Liver (tissue), 9 donors: ENCODE data around the gene DKC1. TPM values are rescaled to one million over a fixed set of nuclear protein-coding genes. Genes with fewer than 3 reads are reported as not detected.

Experiments
- DNase-seq: peaks from one replicate; pipeline ENCODE4 v3.0.0-alpha.2; 2017; ENCODE audit warnings: low spot score
- H3K27ac ChIP-seq, 2 donors: one replicate each; pipeline ENCODE4 v1.7.0; 2013; ENCODE audit warnings: inconsistent platforms in 2 of 2, low read length in 2 of 2, control low read depth in 1 of 2, low read depth in 1 of 2, mild to moderate bottlenecking in 1 of 2
- H3K27me3 ChIP-seq, 4 donors: one replicate each; pipeline versions ENCODE4 v1.6.1 to v1.7.0; 2013; ENCODE audit warnings: low read length in 3 of 4, inconsistent platforms in 1 of 4, mild to moderate bottlenecking in 1 of 4, moderate library complexity in 1 of 4; ENCODE audit not compliant: control insufficient read depth in 4 of 4, insufficient read depth in 4 of 4
- H3K36me3 ChIP-seq, 4 donors: one replicate each; pipeline versions ENCODE4 v1.6.1 to v1.7.0; 2013; ENCODE audit warnings: low read length in 3 of 4, mild to moderate bottlenecking in 3 of 4, low read depth in 1 of 4, moderate library complexity in 1 of 4; ENCODE audit not compliant: control insufficient read depth in 4 of 4, insufficient read depth in 3 of 4
- H3K4me1 ChIP-seq, 4 donors: one replicate each; pipeline versions ENCODE4 v1.6.1 to v1.7.0; 2013; ENCODE audit warnings: low read length in 3 of 4, mild to moderate bottlenecking in 3 of 4, moderate library complexity in 1 of 4; ENCODE audit not compliant: control insufficient read depth in 4 of 4, insufficient read depth in 4 of 4
- H3K4me3 ChIP-seq, 3 donors: one replicate each; pipeline versions ENCODE4 v1.6.1 to v1.7.0; 2013; ENCODE audit warnings: low read length in 3 of 3, control low read depth in 1 of 3, low read depth in 1 of 3, mild to moderate bottlenecking in 1 of 3
- H3K9ac ChIP-seq, 2 donors: one replicate each; pipeline ENCODE4 v1.7.0; 2013; ENCODE audit warnings: low read length in 2 of 2, mild to moderate bottlenecking in 2 of 2, moderate library complexity in 2 of 2, control low read depth in 1 of 2, low read depth in 1 of 2
- H3K9me3 ChIP-seq, 4 donors: one replicate each; pipeline versions ENCODE4 v1.6.1 to v1.7.0; 2013; ENCODE audit warnings: low read length in 3 of 4; ENCODE audit not compliant: control insufficient read depth in 4 of 4
- EGR1 ChIP-seq, 2 donors: IDR thresholded peaks; 2 replicates each; pipeline ENCODE4 v1.6.1; 2016 to 2018; ENCODE audit warnings: antibody characterized with exemption in 2 of 2, low read depth in 2 of 2
- FOXA1 ChIP-seq: IDR thresholded peaks from 2 replicates; pipeline ENCODE4 v1.6.1; 2016; ENCODE audit warnings: antibody characterized with exemption
- FOXA2 ChIP-seq: IDR thresholded peaks from 2 replicates; pipeline ENCODE4 v1.6.1; 2016; ENCODE audit warnings: antibody characterized with exemption
- GABPA ChIP-seq, 2 donors: IDR thresholded peaks in 1 of 2; conservative IDR thresholded peaks in 1 of 2; 2 replicates each; pipeline ENCODE4 v1.6.1; 2016; ENCODE audit warnings: antibody characterized with exemption in 2 of 2, mild to moderate bottlenecking in 1 of 2, moderate library complexity in 1 of 2
- HNF4A ChIP-seq, 2 donors: conservative IDR thresholded peaks; 2 replicates each; pipeline ENCODE4 v1.6.1; 2016; ENCODE audit warnings: antibody characterized with exemption in 2 of 2, mild to moderate bottlenecking in 2 of 2
- HNF4G ChIP-seq: IDR thresholded peaks from 2 replicates; pipeline ENCODE4 v1.6.1; 2016; ENCODE audit warnings: antibody characterized with exemption
- JUND ChIP-seq, 2 donors: IDR thresholded peaks; 2 replicates each; pipeline ENCODE4 v1.6.1; 2016; ENCODE audit warnings: antibody characterized with exemption in 2 of 2
- NR2F2 ChIP-seq: IDR thresholded peaks from 2 replicates; pipeline ENCODE4 v1.6.1; 2016; ENCODE audit warnings: antibody characterized with exemption
- RAD21 ChIP-seq, 2 donors: IDR thresholded peaks; 2 replicates each; pipeline ENCODE4 v1.6.1; 2016; ENCODE audit warnings: antibody characterized with exemption in 2 of 2, mild to moderate bottlenecking in 2 of 2
- RXRA ChIP-seq, 2 donors: IDR thresholded peaks; 2 replicates each; pipeline ENCODE4 v1.6.1; 2017 to 2018; ENCODE audit warnings: antibody characterized with exemption in 2 of 2, mild to moderate bottlenecking in 1 of 2
- SP1 ChIP-seq: IDR thresholded peaks from 2 replicates; pipeline ENCODE4 v1.6.1; 2018; ENCODE audit warnings: antibody characterized with exemption, mild to moderate bottlenecking
- TAF1 ChIP-seq: conservative IDR thresholded peaks from 2 replicates; pipeline ENCODE4 v1.6.1; 2016; ENCODE audit warnings: antibody characterized with exemption, mild to moderate bottlenecking
- YY1 ChIP-seq: IDR thresholded peaks from 2 replicates; pipeline ENCODE4 v1.6.1; 2016; ENCODE audit warnings: antibody characterized with exemption, mild to moderate bottlenecking
- WGBS: extraction: QIAGEN DNeasy Blood & Tissue Kit; methylation state at CpG from one replicate; pipeline ENCODE4 v1.1.7; 2013; 5-methylcytosine and 5-hydroxymethylcytosine counted together
- polyA plus RNA-seq, 2 donors: library from polyadenylated mRNA; stranded (reverse) in 1 of 2; unstranded in 1 of 2; fragments of 200-250 nt in 1 of 2; fragments of >200 nt in 1 of 2; fragmentation: Nextera tagmentation in 1 of 2; extraction: Ambion mirVana in 1 of 2; gene quantifications; one replicate each; pipeline versions ENCODE4 v1.2.1 to v1.2.3, GENCODE V29; 2013 to 2015
- total RNA-seq, 2 donors: library from RNA; depleted of rRNA; stranded (reverse); fragments of >200 nt; gene quantifications; one replicate each; pipeline ENCODE4 v1.2.3, GENCODE V29; 2014
- TF ChIP-seq, protein P1 (sequence below): fragments of 150-350 bp; IDR thresholded peaks from 2 replicates; pipeline ENCODE4 v1.5.1; 2017; ENCODE audit warnings: improper control_type of control experiment, low read depth, low read length; ENCODE audit not compliant: missing input control
- TF ChIP-seq, protein P2 (sequence below): IDR thresholded peaks from 2 replicates; pipeline ENCODE4 v1.6.1; 2016; ENCODE audit warnings: antibody characterized with exemption
- TF ChIP-seq, protein P3 (sequence below): IDR thresholded peaks from 2 replicates; pipeline ENCODE4 v1.6.1; 2016; ENCODE audit warnings: antibody characterized with exemption
- TF ChIP-seq, protein P4 (sequence below): IDR thresholded peaks from 2 replicates; pipeline ENCODE4 v1.6.1; 2016; ENCODE audit warnings: antibody characterized with exemption, mild to moderate bottlenecking
- TF ChIP-seq, protein P5 (sequence below): IDR thresholded peaks from 2 replicates; pipeline ENCODE4 v1.6.1; 2016; ENCODE audit warnings: antibody characterized with exemption
- donor health status: healthy.
- donor health status: healthy.
- donor health status: healthy.
- donor health status: healthy.
- donor health status: healthy.

DKC1 gene
- total and polyA plus RNA-seq, 4 donors = 14.0 to 21.9 (median 16.5) TPM

DNA sequence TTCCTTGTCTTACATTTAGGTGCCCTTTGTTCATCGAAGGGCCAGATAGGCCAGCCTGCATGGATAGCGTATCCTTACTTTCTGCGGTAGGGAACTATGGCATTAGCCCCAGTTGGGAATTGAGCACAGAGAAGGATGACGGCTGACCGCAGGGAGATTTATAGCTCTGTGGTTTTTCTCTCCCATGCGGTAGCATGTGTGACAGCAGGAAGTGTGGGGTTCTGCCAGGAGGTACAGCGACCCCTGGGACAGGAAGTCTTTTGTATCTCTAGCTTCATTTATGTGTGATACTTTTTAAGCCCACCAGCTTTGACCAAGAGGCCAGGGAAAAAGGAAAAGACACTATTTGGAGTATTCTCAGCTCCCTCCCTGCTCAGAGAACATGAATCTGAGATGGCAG, 44.8 kb upstream of the DKC1 start:
- TF ChIP-seq, protein P1, sequence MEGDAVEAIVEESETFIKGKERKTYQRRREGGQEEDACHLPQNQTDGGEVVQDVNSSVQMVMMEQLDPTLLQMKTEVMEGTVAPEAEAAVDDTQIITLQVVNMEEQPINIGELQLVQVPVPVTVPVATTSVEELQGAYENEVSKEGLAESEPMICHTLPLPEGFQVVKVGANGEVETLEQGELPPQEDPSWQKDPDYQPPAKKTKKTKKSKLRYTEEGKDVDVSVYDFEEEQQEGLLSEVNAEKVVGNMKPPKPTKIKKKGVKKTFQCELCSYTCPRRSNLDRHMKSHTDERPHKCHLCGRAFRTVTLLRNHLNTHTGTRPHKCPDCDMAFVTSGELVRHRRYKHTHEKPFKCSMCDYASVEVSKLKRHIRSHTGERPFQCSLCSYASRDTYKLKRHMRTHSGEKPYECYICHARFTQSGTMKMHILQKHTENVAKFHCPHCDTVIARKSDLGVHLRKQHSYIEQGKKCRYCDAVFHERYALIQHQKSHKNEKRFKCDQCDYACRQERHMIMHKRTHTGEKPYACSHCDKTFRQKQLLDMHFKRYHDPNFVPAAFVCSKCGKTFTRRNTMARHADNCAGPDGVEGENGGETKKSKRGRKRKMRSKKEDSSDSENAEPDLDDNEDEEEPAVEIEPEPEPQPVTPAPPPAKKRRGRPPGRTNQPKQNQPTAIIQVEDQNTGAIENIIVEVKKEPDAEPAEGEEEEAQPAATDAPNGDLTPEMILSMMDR = no peak
- TF ChIP-seq RXRA (IDR thresholded peaks at IDR 0.05) (no peak), YY1 (no peak), HNF4A (conservative IDR thresholded peaks at IDR 0.05) (no peak), RAD21 (IDR thresholded peaks at IDR 0.05) (no peak), NR2F2 (no peak), FOXA2 (no peak), JUND (IDR thresholded peaks at IDR 0.05) (no peak), GABPA (IDR thresholded peaks at IDR 0.05 in 1 of 2, conservative IDR thresholded peaks at IDR 0.05 in 1 of 2) (no peak), HNF4G (no peak), SP1 (no peak), FOXA1 (no peak), EGR1 (IDR thresholded peaks at IDR 0.05; ENCODE audit: low read depth in 2 of 2) (no peak), TAF1 (no peak)
- TF ChIP-seq, protein P2, sequence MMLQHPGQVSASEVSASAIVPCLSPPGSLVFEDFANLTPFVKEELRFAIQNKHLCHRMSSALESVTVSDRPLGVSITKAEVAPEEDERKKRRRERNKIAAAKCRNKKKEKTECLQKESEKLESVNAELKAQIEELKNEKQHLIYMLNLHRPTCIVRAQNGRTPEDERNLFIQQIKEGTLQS = no peak
- TF ChIP-seq, protein P3, sequence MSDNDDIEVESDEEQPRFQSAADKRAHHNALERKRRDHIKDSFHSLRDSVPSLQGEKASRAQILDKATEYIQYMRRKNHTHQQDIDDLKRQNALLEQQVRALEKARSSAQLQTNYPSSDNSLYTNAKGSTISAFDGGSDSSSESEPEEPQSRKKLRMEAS = no peak
- TF ChIP-seq, protein P4, sequence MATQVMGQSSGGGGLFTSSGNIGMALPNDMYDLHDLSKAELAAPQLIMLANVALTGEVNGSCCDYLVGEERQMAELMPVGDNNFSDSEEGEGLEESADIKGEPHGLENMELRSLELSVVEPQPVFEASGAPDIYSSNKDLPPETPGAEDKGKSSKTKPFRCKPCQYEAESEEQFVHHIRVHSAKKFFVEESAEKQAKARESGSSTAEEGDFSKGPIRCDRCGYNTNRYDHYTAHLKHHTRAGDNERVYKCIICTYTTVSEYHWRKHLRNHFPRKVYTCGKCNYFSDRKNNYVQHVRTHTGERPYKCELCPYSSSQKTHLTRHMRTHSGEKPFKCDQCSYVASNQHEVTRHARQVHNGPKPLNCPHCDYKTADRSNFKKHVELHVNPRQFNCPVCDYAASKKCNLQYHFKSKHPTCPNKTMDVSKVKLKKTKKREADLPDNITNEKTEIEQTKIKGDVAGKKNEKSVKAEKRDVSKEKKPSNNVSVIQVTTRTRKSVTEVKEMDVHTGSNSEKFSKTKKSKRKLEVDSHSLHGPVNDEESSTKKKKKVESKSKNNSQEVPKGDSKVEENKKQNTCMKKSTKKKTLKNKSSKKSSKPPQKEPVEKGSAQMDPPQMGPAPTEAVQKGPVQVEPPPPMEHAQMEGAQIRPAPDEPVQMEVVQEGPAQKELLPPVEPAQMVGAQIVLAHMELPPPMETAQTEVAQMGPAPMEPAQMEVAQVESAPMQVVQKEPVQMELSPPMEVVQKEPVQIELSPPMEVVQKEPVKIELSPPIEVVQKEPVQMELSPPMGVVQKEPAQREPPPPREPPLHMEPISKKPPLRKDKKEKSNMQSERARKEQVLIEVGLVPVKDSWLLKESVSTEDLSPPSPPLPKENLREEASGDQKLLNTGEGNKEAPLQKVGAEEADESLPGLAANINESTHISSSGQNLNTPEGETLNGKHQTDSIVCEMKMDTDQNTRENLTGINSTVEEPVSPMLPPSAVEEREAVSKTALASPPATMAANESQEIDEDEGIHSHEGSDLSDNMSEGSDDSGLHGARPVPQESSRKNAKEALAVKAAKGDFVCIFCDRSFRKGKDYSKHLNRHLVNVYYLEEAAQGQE = no peak
- TF ChIP-seq, protein P5, sequence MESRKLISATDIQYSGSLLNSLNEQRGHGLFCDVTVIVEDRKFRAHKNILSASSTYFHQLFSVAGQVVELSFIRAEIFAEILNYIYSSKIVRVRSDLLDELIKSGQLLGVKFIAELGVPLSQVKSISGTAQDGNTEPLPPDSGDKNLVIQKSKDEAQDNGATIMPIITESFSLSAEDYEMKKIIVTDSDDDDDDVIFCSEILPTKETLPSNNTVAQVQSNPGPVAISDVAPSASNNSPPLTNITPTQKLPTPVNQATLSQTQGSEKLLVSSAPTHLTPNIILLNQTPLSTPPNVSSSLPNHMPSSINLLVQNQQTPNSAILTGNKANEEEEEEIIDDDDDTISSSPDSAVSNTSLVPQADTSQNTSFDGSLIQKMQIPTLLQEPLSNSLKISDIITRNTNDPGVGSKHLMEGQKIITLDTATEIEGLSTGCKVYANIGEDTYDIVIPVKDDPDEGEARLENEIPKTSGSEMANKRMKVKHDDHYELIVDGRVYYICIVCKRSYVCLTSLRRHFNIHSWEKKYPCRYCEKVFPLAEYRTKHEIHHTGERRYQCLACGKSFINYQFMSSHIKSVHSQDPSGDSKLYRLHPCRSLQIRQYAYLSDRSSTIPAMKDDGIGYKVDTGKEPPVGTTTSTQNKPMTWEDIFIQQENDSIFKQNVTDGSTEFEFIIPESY = no peak
- H3K9me3 ChIP-seq = no peaks in the 10 kb centered on the region
- H3K9ac ChIP-seq = no peak overlapping the region
- H3K27ac ChIP-seq = no peak overlapping the region
- no peaks in the 10 kb centered on the region for H3K4me1 ChIP-seq
- no peak for DNase-seq
- no peak overlapping the region for H3K4me3 ChIP-seq
- H3K36me3 ChIP-seq = no peaks in the 10 kb centered on the region
- WGBS = 66% methylated on average over 7 of the region's 7 CpGs
- H3K27me3 ChIP-seq = no peaks in the 10 kb centered on the region
